HCT116 (cell line): ENCODE data around the gene DOCK1. TPM values are rescaled to one million over a fixed set of nuclear protein-coding genes. Genes with fewer than 3 reads are reported as not detected.

Source experiments
- ATAC-seq: fragments of 200-7000 bp; cut with Tn5 transposase; 2 replicates; pipeline ENCODE4 v1.9.1; 2020; ENCODE audit warnings: mild to moderate bottlenecking, moderate library complexity
- BruUV-seq: library from RNA; stranded (reverse); fragments of 400-500 nt; replicated peaks from 2 replicates; lab custom pipeline; 2021; lab: Mats Ljungman, UMichigan
- CTCF ChIA-PET: fragments of 300-600 bp; sonication (Branson Sonifier 250); formaldehyde crosslinking; loops from one replicate; lab custom pipeline; 2021; ENCODE audit warnings: antibody characterized with exemption; lab: Charles Lee
- POLR2A ChIA-PET: fragments of 300-600, 350-600 bp; sonication (Branson Sonifier 250); formaldehyde crosslinking; loops from one replicate; lab custom pipeline; 2021; ENCODE audit warnings: antibody characterized with exemption; lab: Charles Lee
- RAD21 ChIA-PET, 2 experiments: fragments of 300-600 bp; sonication (Branson Sonifier 250); formaldehyde crosslinking; loops; one replicate each; lab custom pipeline; 2023; ENCODE audit warnings: low total read pairs in 2 of 2; ENCODE audit not compliant: uncharacterized antibody in 2 of 2, unreplicated experiment in 2 of 2, low non-redundant PET in 1 of 2; lab: Charles Lee
- DNase-seq: peaks from one replicate; pipeline ENCODE4 v3.0.0-alpha.2; 2010; ENCODE audit warnings: low read depth, low spot score
- H2AFZ ChIP-seq: fragments of 200-600 bp; shearing (Covaris generic), sonication (generic); 2 replicates; pipeline ENCODE4 v1.6.1; 2017; ENCODE audit warnings: low read depth, mixed run types, mixed read lengths, antibody characterized with exemption, low read length; ENCODE audit not compliant: poor library complexity, severe bottlenecking
- H3K27ac ChIP-seq: 2 replicates; pipeline ENCODE4 v1.5.1; 2012; ENCODE audit warnings: low read depth, low read length
- H3K27me3 ChIP-seq: fragments of 200-600 bp; sonication (generic); 2 replicates; pipeline ENCODE4 v1.6.1; 2016; ENCODE audit warnings: mixed run types, low read length, mixed read lengths; ENCODE audit not compliant: insufficient read depth
- H3K36me3 ChIP-seq, 2 experiments: fragments of 200-500 bp in 1 of 2; fragments of 200-600 bp in 1 of 2; sonication (Bioruptor generic) in 1 of 2; sonication (generic) in 1 of 2; 2 replicates each; pipeline versions ENCODE4 v1.5.1 to v1.6.1; 2014 to 2016; ENCODE audit warnings: low read length in 2 of 2, inconsistent platforms in 1 of 2, mixed read lengths in 1 of 2, mixed run types in 1 of 2; ENCODE audit not compliant: insufficient read depth in 2 of 2, control insufficient read depth in 1 of 2
- H3K4me1 ChIP-seq, 2 experiments: fragments of 200-600 bp in 1 of 2; sonication (generic) in 1 of 2; 2 replicates each; pipeline versions ENCODE4 v1.5.1 to v1.6.1; 2012 to 2017; ENCODE audit warnings: low read length in 2 of 2, inconsistent platforms in 1 of 2, mild to moderate bottlenecking in 1 of 2, mixed read lengths in 1 of 2, mixed run types in 1 of 2, moderate library complexity in 1 of 2; ENCODE audit not compliant: insufficient read depth in 2 of 2, control insufficient read depth in 1 of 2
- H3K4me2 ChIP-seq: fragments of 200-600 bp; sonication (generic); 2 replicates; pipeline ENCODE4 v1.6.1; 2017; ENCODE audit warnings: mixed run types, low read length, mixed read lengths
- H3K4me3 ChIP-seq, 2 experiments: fragments of 200-600 bp in 1 of 2; sonication (generic) in 1 of 2; replicated peaks in 1 of 2; 2 replicates each; pipeline ENCODE4 v1.5.1; 2011 to 2016; ENCODE audit warnings: low read length in 2 of 2, control low read depth in 1 of 2, low read depth in 1 of 2, mild to moderate bottlenecking in 1 of 2, mixed read lengths in 1 of 2, mixed run types in 1 of 2
- H3K79me2 ChIP-seq: fragments of 200-600 bp; sonication (generic); 2 replicates; pipeline ENCODE4 v1.6.1; 2017; ENCODE audit warnings: mild to moderate bottlenecking, mixed run types, low read length, moderate library complexity, mixed read lengths; ENCODE audit not compliant: insufficient read depth
- H3K9ac ChIP-seq: fragments of 200-600 bp; sonication (generic); 2 replicates; pipeline ENCODE4 v1.6.1; 2016; ENCODE audit warnings: low read length, mixed read lengths
- H3K9me2 ChIP-seq: fragments of 200-600 bp; sonication (generic), shearing (Covaris generic); 2 replicates; pipeline ENCODE4 v1.6.1; 2017; ENCODE audit warnings: mixed run types, mild to moderate bottlenecking, moderate library complexity; ENCODE audit not compliant: insufficient read depth
- H3K9me3 ChIP-seq, 2 experiments: fragments of 200-500 bp in 1 of 2; fragments of 200-600 bp in 1 of 2; sonication (Bioruptor generic) in 1 of 2; sonication (generic) in 1 of 2; 2 replicates each; pipeline ENCODE4 v1.6.1; 2014 to 2017; ENCODE audit warnings: low read length in 2 of 2, mixed read lengths in 2 of 2, inconsistent platforms in 1 of 2, low read depth in 1 of 2, mild to moderate bottlenecking in 1 of 2, mixed run types in 1 of 2, moderate library complexity in 1 of 2; ENCODE audit not compliant: control insufficient read depth in 1 of 2, insufficient read depth in 1 of 2
- H4K20me1 ChIP-seq: fragments of 200-600 bp; sonication (generic), shearing (Covaris generic); 2 replicates; pipeline ENCODE4 v1.6.1; 2017; ENCODE audit warnings: mixed run types, mild to moderate bottlenecking, moderate library complexity; ENCODE audit not compliant: insufficient read depth
- ATF3 ChIP-seq: IDR thresholded peaks from 2 replicates; pipeline ENCODE4 v1.6.1; 2012
- CBX3 ChIP-seq: IDR thresholded peaks from 2 replicates; pipeline ENCODE4 v1.6.1; 2012; ENCODE audit warnings: low read depth
- CEBPB ChIP-seq: IDR thresholded peaks from 2 replicates; pipeline ENCODE4 v1.6.1; 2012; ENCODE audit warnings: low read depth
- CTCF ChIP-seq, 3 experiments: fragments of 200-600 bp in 1 of 3; sonication (generic) in 1 of 3; IDR thresholded peaks in 2 of 3; conservative IDR thresholded peaks in 1 of 3; 2 replicates each; pipeline ENCODE4 v1.5.1; 2012 to 2017; ENCODE audit warnings: low read depth in 2 of 3, low read length in 2 of 3, antibody characterized with exemption in 1 of 3, borderline replicate concordance in 1 of 3, control low read depth in 1 of 3, mild to moderate bottlenecking in 1 of 3, mixed read lengths in 1 of 3, mixed run types in 1 of 3, moderate library complexity in 1 of 3; ENCODE audit not compliant: insufficient read depth in 1 of 3
- EGR1 ChIP-seq: IDR thresholded peaks from 2 replicates; pipeline ENCODE4 v1.6.1; 2012; ENCODE audit warnings: low read depth
- EZH2 ChIP-seq: fragments of 200-600 bp; sonication (generic); IDR thresholded peaks from 2 replicates; pipeline ENCODE4 v1.6.1; 2017; ENCODE audit warnings: antibody characterized with exemption, mixed run types
- JUND ChIP-seq: IDR thresholded peaks from 2 replicates; pipeline ENCODE4 v1.6.1; 2012
- MAX ChIP-seq: IDR thresholded peaks from 2 replicates; pipeline ENCODE4 v1.6.1; 2012
- RAD21 ChIP-seq: IDR thresholded peaks from 2 replicates; pipeline ENCODE4 v1.6.1; 2012; ENCODE audit warnings: low read depth, mild to moderate bottlenecking
- REST ChIP-seq: IDR thresholded peaks from 2 replicates; pipeline ENCODE4 v1.6.1; 2012; ENCODE audit warnings: low read depth
- SP1 ChIP-seq: IDR thresholded peaks from 2 replicates; pipeline ENCODE4 v1.6.1; 2012; ENCODE audit warnings: low read depth
- SRF ChIP-seq: IDR thresholded peaks from 2 replicates; pipeline ENCODE4 v1.6.1; 2012; ENCODE audit warnings: low read depth
- ZFX ChIP-seq: fragments of 450-650 bp; IDR thresholded peaks from 2 replicates; pipeline ENCODE4 v1.6.1; 2017
- ZNF274 ChIP-seq: fragments of 200-500 bp; sonication (Bioruptor generic); IDR thresholded peaks from 2 replicates; pipeline ENCODE4 v1.6.1; 2014; ENCODE audit warnings: mild to moderate bottlenecking, low read depth, low read length, inconsistent platforms
- intact Hi-C: fragments of 100-400 bp; cut with micrococcal nuclease; formaldehyde crosslinking; loops from 2 replicates; pipeline ENCODE4 v1.10.0; 2022
- total RNA-seq: library from RNA; stranded (reverse); gene quantifications from one replicate; pipeline ENCODE4 v1.2.1, GENCODE V29; 2021; ENCODE audit not compliant: unreplicated experiment

DOCK1 gene
- total RNA-seq, 1 experiment from 2014 or later: 46.5 TPM

- no peak for ATAC-seq
- Histone ChIP-seq H3K27ac (no peak overlapping the region), H3K4me1 (no peaks in the 10 kb centered on the region), H3K9me3 (no peaks in the 10 kb centered on the region), H2AFZ (no peak overlapping the region), H4K20me1 (no peaks in the 10 kb centered on the region), H3K27me3 (no peaks in the 10 kb centered on the region), H3K4me3 (no peak overlapping the region), H3K9ac (no peak overlapping the region), H3K4me2 (no peak overlapping the region), H3K36me3 (no peaks in the 10 kb centered on the region), H3K9me2 (no peaks in the 10 kb centered on the region), H3K79me2 (peaks cover 22% of the 10 kb centered on the region; the same call in 1 of the 2 replicates)
- intact Hi-C loops: no loop called here
- no TSS peak for BruUV-seq
- CTCF ChIA-PET: no interaction called here
- DNase-seq: no peak
- TF ChIP-seq RAD21 (no peak), CBX3 (no peak), ATF3 (no peak), EGR1 (no peak), ZFX (no peak), ZNF274 (no peak), EZH2 (no peak), JUND (no peak), MAX (no peak), SP1 (no peak), REST (no peak), CEBPB (no peak), SRF (no peak), CTCF (IDR thresholded peaks at IDR 0.05 in 2 of 3, conservative IDR thresholded peaks at IDR 0.05 in 1 of 3; ENCODE audit: borderline replicate concordance in 1 of 3, insufficient read depth in 1 of 3, low read depth in 2 of 3, low read length in 2 of 3) (no peak)
- POLR2A ChIA-PET: no interaction called here
- RAD21 ChIA-PET: no interaction called here
Observed at GRCh38 chr10:126963354-126963753, 58.1 kb downstream of the DOCK1 start.
